Activated CD4-positive, alpha-beta T cell treated with anti-CD3 and anti-CD28 coated beads for 24 hours (primary cell): ENCODE measurements around the gene TMEM238L.

Source experiments
- DNase-seq, 2 donors: peaks; one replicate each; pipeline ENCODE4 v3.0.0-alpha.2; 2020; ENCODE audit warnings: low read depth in 2 of 2

The TMEM238L gene

GRCh38 chr17:10804546-10804945 lies 647 bp upstream of the TMEM238L start:
- no peak for DNase-seq

DNA sequence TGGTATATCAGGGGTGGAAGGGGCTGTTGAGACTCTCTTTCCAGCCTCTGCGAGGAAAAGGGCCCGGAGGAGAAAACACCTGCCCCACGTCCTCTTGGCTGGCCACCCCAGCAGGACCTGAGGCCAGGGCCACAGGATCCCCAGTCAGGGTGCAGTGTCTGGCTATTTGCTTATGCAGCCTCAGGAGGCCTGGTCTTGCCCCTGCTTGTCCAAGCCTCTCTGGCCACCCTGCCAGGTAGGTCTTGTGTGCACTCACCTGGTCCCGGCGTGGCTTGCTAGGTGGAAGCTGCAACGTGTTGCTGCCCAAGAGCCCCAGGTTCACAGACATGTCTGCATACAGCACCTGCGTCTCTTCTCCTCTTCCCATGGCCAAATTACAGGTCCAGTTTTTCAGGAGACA lies 549 bp downstream of the TMEM238L start:
- no peak for DNase-seq

DNA sequence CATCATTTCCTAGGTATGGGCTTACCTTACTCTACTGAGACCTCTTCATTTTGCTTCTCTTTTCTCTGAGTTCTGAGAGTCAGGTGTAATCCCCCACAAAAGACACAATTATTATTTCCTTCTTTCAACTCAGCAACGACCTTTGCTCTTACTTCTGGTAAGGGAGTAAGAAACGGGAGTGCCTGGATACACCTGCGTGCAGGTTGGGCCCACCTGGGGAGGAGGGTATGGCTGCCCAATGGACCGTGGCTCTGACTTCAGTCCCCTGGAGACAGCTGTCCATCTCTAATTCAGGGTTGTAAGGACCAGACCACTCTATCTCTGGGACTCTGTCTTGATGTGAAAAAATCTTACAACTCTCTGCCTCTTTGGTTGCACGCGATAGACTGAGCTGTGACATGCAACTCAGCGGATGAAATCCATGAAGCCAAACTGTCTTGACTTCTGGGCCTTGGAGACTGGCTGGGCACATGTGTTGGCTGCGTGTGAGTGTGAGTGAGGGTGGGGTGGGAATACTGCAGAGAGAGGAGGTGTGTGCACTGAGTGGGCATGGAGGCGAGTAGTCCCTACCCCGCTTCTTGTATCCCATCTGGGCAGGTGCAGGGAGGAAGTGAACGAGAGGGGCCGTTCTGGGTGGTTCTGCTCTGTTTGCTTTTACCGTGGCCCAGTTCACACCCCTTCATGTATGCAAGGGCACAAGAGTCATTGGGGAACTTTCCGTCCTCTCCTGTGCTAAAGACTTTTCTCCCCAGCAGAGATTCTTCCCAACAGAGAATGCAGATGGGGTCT lies 1.2 kb downstream of the TMEM238L start:
- DNase-seq, result no peak

DNA sequence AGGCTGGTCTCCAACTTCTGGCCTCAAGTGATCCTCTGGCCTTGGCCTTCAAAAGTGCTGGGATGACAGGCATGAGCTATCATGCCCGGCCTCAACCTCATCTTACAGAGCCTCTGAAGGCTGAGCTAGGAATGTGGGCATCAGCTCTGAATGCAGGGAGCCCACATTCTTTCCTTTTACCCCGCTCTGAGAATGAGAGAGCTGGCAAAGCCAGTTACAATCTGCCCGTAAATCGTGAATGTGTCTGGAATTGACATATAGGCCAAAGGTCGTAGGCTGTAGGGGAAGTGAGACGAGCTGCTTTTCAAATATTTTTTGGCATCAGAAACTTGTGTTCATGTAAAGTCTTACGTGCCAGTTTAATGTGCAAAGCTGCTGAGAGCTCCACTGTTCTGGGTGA lies 4.5 kb downstream of the TMEM238L start:
- DNase-seq, result no peak

DNA sequence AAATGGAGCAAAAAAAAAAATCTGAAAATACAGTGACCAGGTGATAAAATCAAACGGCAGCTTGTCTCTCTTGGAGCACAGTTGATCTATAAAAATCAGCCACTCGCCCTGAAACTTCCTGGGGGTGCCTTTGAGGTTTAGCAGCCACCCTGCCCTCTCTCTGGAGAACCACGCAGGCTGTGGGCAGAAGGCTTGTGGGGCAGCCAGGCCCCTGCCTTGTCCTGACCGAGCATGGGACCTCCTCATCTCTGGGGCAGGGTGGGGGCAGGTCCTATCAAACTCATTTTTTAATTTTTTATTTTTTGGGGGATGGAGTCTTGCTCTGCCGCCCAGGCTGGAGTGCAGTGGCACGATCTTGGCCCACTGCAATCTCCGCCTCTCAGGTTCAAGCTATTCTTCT lies 5.0 kb downstream of the TMEM238L start:
- DNase-seq, result no peak

GRCh38 chr17:10798332-10798749 lies 5.6 kb downstream of the TMEM238L start:
- no peak for DNase-seq

DNA sequence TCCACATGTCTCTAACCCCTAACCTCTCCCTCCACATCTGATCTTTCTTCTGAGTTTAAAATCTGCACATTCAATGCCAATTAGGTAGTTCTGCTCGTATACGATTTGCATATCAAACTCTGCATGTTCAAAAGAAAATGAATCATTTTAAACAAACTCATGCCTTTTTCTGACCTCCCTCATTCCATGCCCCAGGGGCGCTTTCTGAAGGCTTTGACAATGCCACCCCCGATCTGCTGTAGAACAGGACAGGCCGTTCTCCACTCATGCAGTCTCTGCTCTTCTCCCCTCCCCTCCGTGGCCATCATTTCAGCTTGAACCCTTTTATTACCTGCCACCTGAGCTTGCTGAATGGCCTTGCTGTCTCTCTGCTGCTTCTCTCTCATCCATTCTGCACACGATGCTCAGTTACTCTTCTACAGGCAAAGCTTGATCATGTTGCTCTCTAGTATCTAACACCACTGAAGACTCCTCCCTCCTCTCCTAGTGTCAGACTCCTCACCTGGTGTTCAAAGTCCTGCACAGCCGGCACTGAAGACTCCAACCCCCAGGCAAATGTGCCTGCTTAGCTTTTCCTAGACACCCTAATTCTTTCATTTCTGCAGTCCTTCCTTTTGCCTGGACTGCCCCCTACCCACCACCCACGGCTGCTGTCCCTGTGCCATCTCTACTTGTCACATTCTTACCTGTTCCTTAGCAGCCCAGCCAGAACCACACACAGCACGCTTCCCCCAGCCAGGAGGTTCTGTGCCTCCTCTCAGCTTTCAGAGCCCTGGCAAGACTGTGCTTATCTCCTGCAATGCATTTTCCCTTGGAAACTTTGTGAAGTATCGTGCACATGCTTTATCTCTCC lies 6.2 kb downstream of the TMEM238L start:
- DNase-seq, result no peak

GRCh38 chr17:10793816-10794215 lies 10.1 kb downstream of the TMEM238L start:
- no peak for DNase-seq

DNA sequence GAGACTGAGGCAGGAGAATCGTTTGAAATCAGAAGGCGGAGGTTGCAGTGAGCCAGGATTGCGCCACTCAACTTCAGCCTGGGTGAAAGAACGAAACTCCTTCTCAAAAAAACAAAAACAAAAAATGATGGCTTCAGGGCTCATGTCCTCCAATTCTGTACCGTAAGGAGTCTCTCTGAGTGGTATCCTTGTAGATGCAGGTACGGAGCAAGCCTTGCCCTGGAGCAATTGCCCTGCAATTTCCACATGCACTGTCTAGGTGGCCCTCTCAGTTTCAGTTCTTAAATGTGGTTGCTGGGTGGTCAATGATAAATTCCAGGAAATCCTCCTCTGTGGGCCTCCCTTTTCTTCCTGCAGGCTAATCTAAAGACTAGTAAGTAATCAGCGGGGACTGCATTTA lies 10.6 kb downstream of the TMEM238L start:
- no peak for DNase-seq

- no peak for DNase-seq
Observed at GRCh38 chr17:10792151-10792550, 11.7 kb downstream of the TMEM238L start.

- no peak for DNase-seq
Observed at GRCh38 chr17:10790491-10791401, 13.2 kb downstream of the TMEM238L start.

GRCh38 chr17:10789694-10790271 lies 14.1 kb downstream of the TMEM238L start:
- no peak for DNase-seq

DNA sequence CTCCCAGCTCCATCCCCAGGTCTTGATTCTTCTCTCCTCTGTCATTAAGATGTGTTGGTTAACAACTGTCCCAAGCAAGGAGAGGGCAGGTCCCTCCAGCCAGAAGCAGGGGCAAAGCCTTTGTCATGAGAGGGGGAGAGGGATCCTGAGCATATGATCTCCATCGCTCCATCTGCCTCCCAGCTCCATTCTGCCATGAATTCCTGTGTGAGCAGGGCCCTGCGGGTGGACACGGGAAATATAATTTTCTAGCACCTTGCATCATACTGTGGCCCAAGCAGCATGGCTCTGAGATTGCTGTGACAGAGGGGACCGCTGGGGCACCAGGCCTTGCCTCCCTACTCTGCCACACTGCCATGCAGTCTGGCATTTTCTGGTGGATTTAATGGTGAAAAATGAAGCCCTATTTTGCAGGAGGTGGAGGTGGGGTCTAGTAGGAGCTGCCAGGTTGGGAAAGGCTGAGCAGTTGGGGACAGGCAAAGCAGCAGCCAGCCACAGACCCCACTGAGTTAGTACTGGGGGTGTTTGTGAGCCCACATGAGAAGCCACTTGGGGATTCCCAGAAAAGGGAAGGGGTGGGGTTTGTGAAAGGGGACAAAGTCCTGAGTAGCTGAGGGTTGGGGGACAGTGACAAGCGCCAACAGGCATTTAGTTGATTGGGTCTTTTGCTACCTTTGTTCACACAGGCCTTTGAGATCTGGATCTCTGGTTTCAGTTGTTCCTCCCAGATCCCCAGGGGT lies 16.4 kb downstream of the TMEM238L start:
- DNase-seq, result no peak

GRCh38 chr17:10785295-10785694 lies 18.6 kb downstream of the TMEM238L start:
- no peak for DNase-seq

- DNase-seq, result no peak
Observed at GRCh38 chr17:10779609-10780008, 24.3 kb downstream of the TMEM238L start.

- DNase-seq, result no peak
Observed at GRCh38 chr17:10777890-10778289, 26.0 kb downstream of the TMEM238L start.

GRCh38 chr17:10777131-10777807 lies 26.6 kb downstream of the TMEM238L start:
- DNase-seq, result no peak

- DNase-seq, result no peak
Observed at GRCh38 chr17:10776381-10776780, 27.5 kb downstream of the TMEM238L start.

DNA sequence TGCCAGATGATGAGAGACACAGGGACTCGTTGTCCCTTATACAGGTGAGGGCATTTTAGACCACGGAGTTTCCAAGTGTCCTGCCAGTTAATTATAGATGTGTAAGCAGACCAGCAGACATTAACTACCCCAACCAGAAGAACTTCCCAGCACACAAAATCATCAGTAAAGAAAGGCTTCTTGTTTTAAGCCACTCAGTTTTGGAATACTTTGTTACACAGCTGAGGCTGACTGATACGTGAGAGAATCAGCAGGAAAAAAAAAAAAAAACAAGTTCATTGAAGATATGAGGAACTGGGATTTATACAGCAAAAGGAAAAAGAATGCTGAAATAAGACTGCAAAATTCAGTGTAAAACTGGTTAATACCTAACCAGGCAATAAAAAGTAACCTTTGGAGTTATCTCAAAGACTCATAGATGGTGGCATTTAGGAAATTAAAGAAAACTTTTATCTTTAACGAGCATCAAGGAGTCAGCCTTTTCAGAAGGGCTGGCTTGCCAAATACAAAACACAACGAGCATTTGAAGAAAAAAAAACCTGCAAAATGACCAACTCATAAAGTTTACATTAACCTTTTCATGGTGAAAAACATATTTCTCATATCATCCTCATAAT lies 28.1 kb downstream of the TMEM238L start:
- DNase-seq, result no peak

- no peak for DNase-seq
Observed at GRCh38 chr17:10775058-10775457, 28.8 kb downstream of the TMEM238L start.
